GM23338 (cell line): ENCODE data around the gene MPRIP.

Source experiments
- POLR2AphosphoS5 ChIP-seq: IDR thresholded peaks from 2 replicates; pipeline ENCODE4 v1.6.1; 2016; ENCODE audit warnings: antibody characterized with exemption, low read depth
- TF ChIP-seq, protein P1 (sequence below), 2 experiments: fragments of 200-600 bp in 1 of 2; sonication (generic) in 1 of 2; conservative IDR thresholded peaks; 2 replicates each; pipeline versions ENCODE4 v1.5.1 to v1.6.1; 2016 to 2017; ENCODE audit warnings: antibody characterized with exemption in 2 of 2, low read depth in 2 of 2, mild to moderate bottlenecking in 2 of 2, moderate library complexity in 1 of 2

GRCh38 chr17:17171186-17171585 is 128.9 kb downstream of the MPRIP start:
- TF ChIP-seq, protein P1, sequence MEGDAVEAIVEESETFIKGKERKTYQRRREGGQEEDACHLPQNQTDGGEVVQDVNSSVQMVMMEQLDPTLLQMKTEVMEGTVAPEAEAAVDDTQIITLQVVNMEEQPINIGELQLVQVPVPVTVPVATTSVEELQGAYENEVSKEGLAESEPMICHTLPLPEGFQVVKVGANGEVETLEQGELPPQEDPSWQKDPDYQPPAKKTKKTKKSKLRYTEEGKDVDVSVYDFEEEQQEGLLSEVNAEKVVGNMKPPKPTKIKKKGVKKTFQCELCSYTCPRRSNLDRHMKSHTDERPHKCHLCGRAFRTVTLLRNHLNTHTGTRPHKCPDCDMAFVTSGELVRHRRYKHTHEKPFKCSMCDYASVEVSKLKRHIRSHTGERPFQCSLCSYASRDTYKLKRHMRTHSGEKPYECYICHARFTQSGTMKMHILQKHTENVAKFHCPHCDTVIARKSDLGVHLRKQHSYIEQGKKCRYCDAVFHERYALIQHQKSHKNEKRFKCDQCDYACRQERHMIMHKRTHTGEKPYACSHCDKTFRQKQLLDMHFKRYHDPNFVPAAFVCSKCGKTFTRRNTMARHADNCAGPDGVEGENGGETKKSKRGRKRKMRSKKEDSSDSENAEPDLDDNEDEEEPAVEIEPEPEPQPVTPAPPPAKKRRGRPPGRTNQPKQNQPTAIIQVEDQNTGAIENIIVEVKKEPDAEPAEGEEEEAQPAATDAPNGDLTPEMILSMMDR (conservative IDR thresholded peaks at IDR 0.05; ENCODE audit: low read depth in 2 of 2) = no peak
- TF ChIP-seq POLR2AphosphoS5 = no peak
